Measurements from ENCODE around the gene MMP28. TPM values are rescaled to one million over a fixed set of nuclear protein-coding genes. Genes with fewer than 3 reads are reported as not detected.

The MMP28 gene
- 100 to 1,000 TPM in 1 of 2 donors, 10 to 100 TPM in 1; 12.8 to 146 TPM for total RNA-seq

GRCh38 chr17:35795007-35795870, at the start of gene MMP28:
Gene MMP28, minus strand, starts transcription at chr17:35795641. Its CDS starts 264 bp downstream, at chr17:35795377.
- TF ChIP-seq POLR2A (IDR thresholded peaks at IDR 0.05) (peak; percentile 46), CTCF (IDR thresholded peaks at IDR 0.05) (peak in 1 of 4 experiments; percentile 1), POLR2AphosphoS5 (IDR thresholded peaks at IDR 0.05) (no peak)
- DNase-seq (ENCODE audit: low spot score) = no peak
- intact Hi-C loops (cut with DNase I) = no loop called here
- under 1% methylated on average over 60 of the region's 89 CpGs for WGBS
- no peaks in the 10 kb centered on the region for H3K9me3 ChIP-seq
- H3K4me1 ChIP-seq (replicated peaks) = no peaks in the 10 kb centered on the region
- peak within 1 kb of the TSS; percentile 46 to 48 for H3K4me3 ChIP-seq
- H3K27ac ChIP-seq = peak within 1 kb of the TSS; percentile 24 to 25
- no peaks in the 10 kb centered on the region for H3K36me3 ChIP-seq
- no peaks in the 10 kb centered on the region for H3K27me3 ChIP-seq (replicated peaks; ENCODE audit: insufficient read depth)

GRCh38 chr17:35844547-35844946, 49.1 kb upstream of the MMP28 start:
- H3K27me3 ChIP-seq (replicated peaks; ENCODE audit: insufficient read depth) = no peaks in the 10 kb centered on the region
- WGBS = 97% methylated on average over 19 of the region's 19 CpGs
- peaks cover 9 to 23% of the 10 kb centered on the region in 2 donors for H3K36me3 ChIP-seq
- H3K4me1 ChIP-seq (replicated peaks) = no peaks in the 10 kb centered on the region
- DNase-seq (ENCODE audit: low spot score) = no peak
- no peak overlapping the region for H3K27ac ChIP-seq
- TF ChIP-seq CTCF (IDR thresholded peaks at IDR 0.05) (no peak), POLR2A (IDR thresholded peaks at IDR 0.05) (no peak), POLR2AphosphoS5 (IDR thresholded peaks at IDR 0.05) (no peak)
- H3K9me3 ChIP-seq = no peaks in the 10 kb centered on the region
- intact Hi-C loops (cut with DNase I) = no loop called here
- H3K4me3 ChIP-seq = no peak overlapping the region

- Histone ChIP-seq H3K36me3 (peaks cover 9 to 23% of the 10 kb centered on the region in 2 donors), H3K4me3 (no peak overlapping the region), H3K27ac (no peak overlapping the region), H3K9me3 (no peaks in the 10 kb centered on the region), H3K27me3 (replicated peaks; ENCODE audit: insufficient read depth) (no peaks in the 10 kb centered on the region), H3K4me1 (replicated peaks) (no peaks in the 10 kb centered on the region)
- no peak for DNase-seq (ENCODE audit: low spot score)
- intact Hi-C loops (cut with DNase I) = no loop called here
- WGBS = 95% methylated on average over 2 of the region's 2 CpGs
- TF ChIP-seq CTCF (IDR thresholded peaks at IDR 0.05) (no peak), POLR2AphosphoS5 (IDR thresholded peaks at IDR 0.05) (no peak), POLR2A (IDR thresholded peaks at IDR 0.05) (no peak)
Measured at GRCh38 chr17:35843698-35844097, 48.3 kb upstream of the MMP28 start.

- Histone ChIP-seq H3K27ac (no peak overlapping the region), H3K27me3 (replicated peaks; ENCODE audit: insufficient read depth) (no peaks in the 10 kb centered on the region), H3K9me3 (no peaks in the 10 kb centered on the region), H3K36me3 (peaks cover 12 to 23% of the 10 kb centered on the region in 2 donors), H3K4me3 (no peak overlapping the region), H3K4me1 (replicated peaks) (no peaks in the 10 kb centered on the region)
- WGBS = 95% methylated on average over 5 of the region's 5 CpGs
- TF ChIP-seq POLR2A (IDR thresholded peaks at IDR 0.05) = no peak
- TF ChIP-seq CTCF (IDR thresholded peaks at IDR 0.05) = no peak
- TF ChIP-seq POLR2AphosphoS5 (IDR thresholded peaks at IDR 0.05) = no peak
- no peak for DNase-seq (ENCODE audit: low spot score)
- intact Hi-C loops (cut with DNase I) = no loop called here
Measured at GRCh38 chr17:35842239-35842638, 46.8 kb upstream of the MMP28 start.

- TF ChIP-seq CTCF (IDR thresholded peaks at IDR 0.05) = no peak
Measured at GRCh38 chr17:35841505-35841904, 46.1 kb upstream of the MMP28 start.

More at GRCh38 chr17:35841505-35841904, 46.1 kb upstream of the MMP28 start:
- no peaks in the 10 kb centered on the region for H3K4me1 ChIP-seq (replicated peaks)
- H3K27me3 ChIP-seq (replicated peaks; ENCODE audit: insufficient read depth) = no peaks in the 10 kb centered on the region
- H3K4me3 ChIP-seq = no peak overlapping the region
- no peak overlapping the region for H3K27ac ChIP-seq
- no peaks in the 10 kb centered on the region for H3K9me3 ChIP-seq
- peaks cover 12 to 23% of the 10 kb centered on the region in 2 donors for H3K36me3 ChIP-seq
- DNase-seq (ENCODE audit: low spot score) = no peak
- intact Hi-C loops (cut with DNase I) = no loop called here
- 81% methylated on average over 4 of the region's 4 CpGs for WGBS
